Hepatocyte (in vitro differentiated cells): Measurements from ENCODE around the gene RAP1GAP. TPM values are rescaled to one million over a fixed set of nuclear protein-coding genes. Genes with fewer than 3 reads are reported as not detected.

ENCODE experiments used
- DNase-seq: peaks from one replicate; pipeline ENCODE4 v3.0.0-alpha.2; 2016; ENCODE audit warnings: low spot score
- H2AFZ ChIP-seq: fragments of 200-600 bp; sonication (generic); 2 replicates; pipeline ENCODE4 v1.6.0; 2016; ENCODE audit warnings: antibody characterized with exemption, mild to moderate bottlenecking
- H3K27ac ChIP-seq: fragments of 200-600 bp; sonication (generic); 2 replicates; pipeline ENCODE4 v1.5.1; 2016; ENCODE audit warnings: mild to moderate bottlenecking
- H3K27me3 ChIP-seq: fragments of 200-600 bp; sonication (generic); 2 replicates; pipeline ENCODE4 v1.6.1; 2016
- H3K36me3 ChIP-seq: fragments of 200-600 bp; sonication (generic); replicated peaks from 2 replicates; pipeline ENCODE4 v1.5.1; 2016; ENCODE audit warnings: low read depth; ENCODE audit not compliant: insufficient read depth
- H3K4me1 ChIP-seq: fragments of 200-600 bp; sonication (generic); 2 replicates; pipeline ENCODE4 v1.5.1; 2016; ENCODE audit warnings: mild to moderate bottlenecking, moderate library complexity; ENCODE audit not compliant: insufficient read depth
- H3K4me2 ChIP-seq: fragments of 200-600 bp; sonication (generic); 2 replicates; pipeline ENCODE4 v1.6.0; 2016
- H3K4me3 ChIP-seq: fragments of 200-600 bp; sonication (generic); 2 replicates; pipeline ENCODE4 v1.5.1; 2016; ENCODE audit warnings: mild to moderate bottlenecking
- H3K79me2 ChIP-seq: fragments of 200-600 bp; sonication (generic); 2 replicates; pipeline ENCODE4 v1.6.0; 2017; ENCODE audit warnings: mild to moderate bottlenecking
- H3K9me2 ChIP-seq: fragments of 200-600 bp; sonication (generic); replicated peaks from 2 replicates; pipeline ENCODE4 v1.6.0; 2017; ENCODE audit warnings: mild to moderate bottlenecking; ENCODE audit not compliant: insufficient read depth
- H3K9me3 ChIP-seq: fragments of 200-600 bp; sonication (generic); 2 replicates; pipeline ENCODE4 v1.5.1; 2016; ENCODE audit warnings: low read depth, mild to moderate bottlenecking
- H4K20me1 ChIP-seq: fragments of 200-600 bp; sonication (generic); 2 replicates; pipeline ENCODE4 v1.6.0; 2016; ENCODE audit warnings: mild to moderate bottlenecking; ENCODE audit not compliant: insufficient read depth, poor library complexity, severe bottlenecking
- EZH2 ChIP-seq: fragments of 200-600 bp; sonication (generic); IDR thresholded peaks from 2 replicates; pipeline ENCODE4 v1.6.1; 2016; ENCODE audit warnings: antibody characterized with exemption, mild to moderate bottlenecking, borderline replicate concordance
- EZH2phosphoT487 ChIP-seq: fragments of 200-600 bp; sonication (generic); IDR thresholded peaks from one replicate; pipeline ENCODE4 v1.6.1; 2018; ENCODE audit warnings: antibody characterized with exemption, mild to moderate bottlenecking, low read depth, moderate library complexity; ENCODE audit not compliant: unreplicated experiment, severe bottlenecking
- WGBS: methylation state at CpG from one replicate; pipeline ENCODE4 v1.1.6; 2016; ENCODE audit warnings: low lambda C conversion rate; ENCODE audit errors: missing lambda C conversion rate; 5-methylcytosine and 5-hydroxymethylcytosine counted together
- polyA plus RNA-seq: library from polyadenylated mRNA; unstranded; fragments of >200 nt; fragmentation: Nextera tagmentation; extraction: Ambion mirVana; gene quantifications from 2 replicates; pipeline ENCODE4 v1.2.1, GENCODE V29; 2016
- total RNA-seq: library from RNA; depleted of rRNA; stranded (reverse); fragments of >200 nt; gene quantifications from 2 replicates; pipeline ENCODE4 v1.2.3, GENCODE V29; 2014
- TF ChIP-seq, protein P1 (sequence below): fragments of 200-600 bp; sonication (generic); IDR thresholded peaks from 2 replicates; pipeline ENCODE4 v1.5.1; 2016; ENCODE audit warnings: antibody characterized with exemption, mild to moderate bottlenecking; ENCODE audit not compliant: poor library complexity

Gene RAP1GAP
- total RNA-seq (12.0 and 12.3 TPM in 2 replicates), polyA plus RNA-seq (14.2 and 18.0 TPM in 2 replicates)

DNA sequence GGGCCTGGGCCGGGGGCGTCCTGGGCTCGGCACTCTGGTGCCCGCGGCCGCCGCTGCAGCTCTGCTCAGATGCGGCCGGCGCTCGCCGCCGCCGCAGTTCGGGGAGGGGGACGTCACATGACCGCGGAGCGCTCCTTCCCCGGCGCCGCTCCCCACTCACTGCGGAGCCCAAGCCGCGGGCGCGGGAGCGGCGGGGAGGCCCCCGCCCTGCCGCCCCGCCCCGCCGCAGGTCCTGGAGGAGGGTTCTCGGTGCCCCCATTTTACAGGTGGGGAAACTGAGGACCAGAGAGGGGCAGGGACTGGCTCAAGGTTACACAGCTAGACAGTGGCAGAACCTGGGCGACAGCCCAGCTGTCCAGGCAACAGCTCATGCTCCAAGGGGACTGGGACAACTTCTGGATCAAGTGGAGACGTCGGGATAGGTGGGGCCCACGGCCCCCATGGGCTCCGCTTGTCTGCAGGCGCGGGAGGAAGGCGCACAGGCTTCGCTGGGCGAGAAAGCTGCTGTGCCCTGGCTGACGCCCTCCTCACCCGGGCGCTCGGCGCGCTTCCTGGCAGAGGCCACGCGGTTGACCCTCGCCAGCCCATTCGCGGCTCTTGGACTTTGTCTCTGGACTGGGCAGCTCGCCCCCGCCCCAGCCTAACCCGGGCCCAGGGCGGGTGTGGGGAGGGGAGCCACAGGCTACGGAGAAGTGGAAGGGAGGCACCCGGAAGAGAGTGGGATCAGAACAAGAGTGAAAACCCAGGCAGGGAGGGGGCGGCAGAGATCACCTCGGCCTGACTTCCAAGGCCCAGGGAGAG is at the start of gene RAP1GAP:
Gene RAP1GAP (minus strand): TSS at position 100 of the 801 bp plus-strand sequence. CDS start 49,325 bp downstream, outside the sequence.
- DNase-seq: peak; percentile 83
- Histone ChIP-seq H3K27me3 (no peaks in the 10 kb centered on the region), H3K9me2 (no peaks in the 10 kb centered on the region), H3K27ac (peak within 1 kb of the TSS; percentile 52), H3K4me1 (peaks cover 31% of the 10 kb centered on the region), H3K4me2 (peak within 1 kb of the TSS; percentile 100), H4K20me1 (no peaks in the 10 kb centered on the region), H3K79me2 (no peaks in the 10 kb centered on the region), H3K9me3 (no peaks in the 10 kb centered on the region), H3K36me3 (no peaks in the 10 kb centered on the region), H3K4me3 (peak within 1 kb of the TSS; percentile 75), H2AFZ (peak within 1 kb of the TSS; percentile 68)
- TF ChIP-seq EZH2phosphoT487 (no peak), EZH2 (no peak)
- TF ChIP-seq, protein P1, sequence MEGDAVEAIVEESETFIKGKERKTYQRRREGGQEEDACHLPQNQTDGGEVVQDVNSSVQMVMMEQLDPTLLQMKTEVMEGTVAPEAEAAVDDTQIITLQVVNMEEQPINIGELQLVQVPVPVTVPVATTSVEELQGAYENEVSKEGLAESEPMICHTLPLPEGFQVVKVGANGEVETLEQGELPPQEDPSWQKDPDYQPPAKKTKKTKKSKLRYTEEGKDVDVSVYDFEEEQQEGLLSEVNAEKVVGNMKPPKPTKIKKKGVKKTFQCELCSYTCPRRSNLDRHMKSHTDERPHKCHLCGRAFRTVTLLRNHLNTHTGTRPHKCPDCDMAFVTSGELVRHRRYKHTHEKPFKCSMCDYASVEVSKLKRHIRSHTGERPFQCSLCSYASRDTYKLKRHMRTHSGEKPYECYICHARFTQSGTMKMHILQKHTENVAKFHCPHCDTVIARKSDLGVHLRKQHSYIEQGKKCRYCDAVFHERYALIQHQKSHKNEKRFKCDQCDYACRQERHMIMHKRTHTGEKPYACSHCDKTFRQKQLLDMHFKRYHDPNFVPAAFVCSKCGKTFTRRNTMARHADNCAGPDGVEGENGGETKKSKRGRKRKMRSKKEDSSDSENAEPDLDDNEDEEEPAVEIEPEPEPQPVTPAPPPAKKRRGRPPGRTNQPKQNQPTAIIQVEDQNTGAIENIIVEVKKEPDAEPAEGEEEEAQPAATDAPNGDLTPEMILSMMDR: peak; percentile 16
- 3% methylated on average over 47 of the region's 64 CpGs for WGBS

DNA sequence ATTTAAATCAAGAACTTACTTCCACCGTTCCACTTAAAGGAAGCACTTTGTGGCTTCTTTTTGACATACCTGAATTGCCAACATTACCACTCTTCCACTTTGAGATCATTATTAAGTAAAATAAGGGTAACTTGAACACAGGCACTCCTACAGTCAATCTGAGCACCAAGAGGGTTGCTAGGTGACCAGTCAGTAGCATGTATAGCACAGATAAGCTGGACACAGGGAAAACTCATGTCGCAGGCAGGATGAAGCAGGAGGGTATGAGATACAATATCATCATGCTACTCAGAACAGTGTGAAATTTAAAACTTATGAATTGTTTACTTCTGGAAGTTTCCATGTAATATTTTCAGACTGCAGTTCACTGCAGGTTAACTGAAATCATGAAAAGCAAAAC is 47.0 kb upstream of the RAP1GAP start:
- no peak for DNase-seq
- Histone ChIP-seq H3K4me1 (no peaks in the 10 kb centered on the region), H3K79me2 (no peaks in the 10 kb centered on the region), H3K9me2 (no peaks in the 10 kb centered on the region), H4K20me1 (no peaks in the 10 kb centered on the region), H3K36me3 (no peaks in the 10 kb centered on the region), H3K4me3 (no peak overlapping the region), H3K4me2 (no peak overlapping the region), H3K9me3 (no peaks in the 10 kb centered on the region), H2AFZ (no peak overlapping the region), H3K27ac (no peak overlapping the region), H3K27me3 (no peaks in the 10 kb centered on the region)
- TF ChIP-seq EZH2phosphoT487: no peak
- TF ChIP-seq EZH2: no peak
- TF ChIP-seq, protein P1: no peak
- 91% methylated on average over 2 of the region's 2 CpGs for WGBS

DNA sequence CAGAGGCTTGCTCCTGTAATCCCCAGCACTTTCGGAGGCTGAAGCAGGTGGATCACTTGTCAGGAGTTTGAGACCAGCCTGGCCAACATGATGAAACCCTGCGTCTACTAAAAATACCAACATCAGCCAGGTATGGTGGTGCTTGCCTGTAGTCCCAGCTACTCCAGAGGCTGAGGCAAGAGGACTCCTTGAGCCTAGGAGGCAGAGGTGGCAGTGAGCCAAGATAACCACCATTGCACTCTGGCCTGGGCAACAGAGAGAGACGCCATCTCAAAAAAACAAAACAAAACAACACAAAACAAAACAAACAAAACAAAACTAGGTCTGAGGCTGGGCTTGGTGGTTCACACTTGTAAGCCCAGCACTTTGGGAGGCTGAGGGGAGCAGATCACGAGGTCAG is 38.7 kb upstream of the RAP1GAP start:
- no peak overlapping the region for H3K27ac ChIP-seq
- no peak overlapping the region for H3K4me2 ChIP-seq
- no peak for DNase-seq
- no peak overlapping the region for H3K4me3 ChIP-seq
- H3K4me1 ChIP-seq: no peaks in the 10 kb centered on the region
- no peaks in the 10 kb centered on the region for H3K9me3 ChIP-seq
- H3K79me2 ChIP-seq: peaks cover 2% of the 10 kb centered on the region
- H4K20me1 ChIP-seq: peaks cover 3% of the 10 kb centered on the region
- 95% methylated on average over 4 of the region's 4 CpGs for WGBS
- H3K36me3 ChIP-seq: no peaks in the 10 kb centered on the region
- H2AFZ ChIP-seq: no peak overlapping the region
- TF ChIP-seq EZH2phosphoT487 (no peak), EZH2 (no peak)
- TF ChIP-seq, protein P1: no peak
- no peaks in the 10 kb centered on the region for H3K27me3 ChIP-seq
- H3K9me2 ChIP-seq: no peaks in the 10 kb centered on the region
